ENCODE measurements around the gene ACADL. TPM values are rescaled to one million over a fixed set of nuclear protein-coding genes. Genes with fewer than 3 reads are reported as not detected.

Gene ACADL
- total RNA-seq, 1 donor from 2014 or later = not detected

DNA sequence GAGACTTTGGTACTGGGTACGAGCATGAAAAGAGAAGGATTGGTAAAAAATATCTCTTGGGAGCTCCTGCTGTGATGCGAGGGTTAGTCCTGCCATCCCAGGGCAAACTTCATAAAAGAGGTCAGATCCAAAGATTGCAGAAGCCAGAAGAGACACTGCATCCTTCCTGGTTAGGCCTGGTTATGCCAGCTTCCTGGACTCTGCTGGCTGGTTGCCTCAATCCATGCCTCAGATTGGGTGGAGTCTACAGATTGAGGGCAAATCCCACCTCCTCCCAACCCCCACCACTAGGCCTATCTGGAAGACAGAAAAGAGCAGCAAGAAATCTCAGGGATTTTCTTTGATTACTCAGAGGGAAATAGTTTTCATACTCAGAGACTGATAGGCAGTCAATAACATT is 5.3 kb upstream of the ACADL start:
- Mint-ChIP-seq H3K4me3 (no peak overlapping the region), H3K27ac (no peak overlapping the region), H3K9me3 (no peaks in the 10 kb centered on the region), H3K27me3 (ENCODE audit: insufficient read depth) (peaks cover 29% of the 10 kb centered on the region), H3K36me3 (ENCODE audit: low read depth) (no peaks in the 10 kb centered on the region), H3K4me1 (ENCODE audit: low read depth) (no peaks in the 10 kb centered on the region)
- intact Hi-C loops (cut with micrococcal nuclease) = no loop called here
- DNase-seq (ENCODE audit: low spot score) = no peak

GRCh38 chr2:210228586-210228985 is 3.3 kb upstream of the ACADL start:
- intact Hi-C loops (cut with micrococcal nuclease) = no loop called here
- Mint-ChIP-seq H3K4me3 (no peak overlapping the region), H3K36me3 (ENCODE audit: low read depth) (peaks cover 2% of the 10 kb centered on the region), H3K27me3 (ENCODE audit: insufficient read depth) (peaks cover 41% of the 10 kb centered on the region), H3K27ac (no peak overlapping the region), H3K9me3 (no peaks in the 10 kb centered on the region), H3K4me1 (ENCODE audit: low read depth) (peaks cover 6% of the 10 kb centered on the region)
- no peak for DNase-seq (ENCODE audit: low spot score)

DNA sequence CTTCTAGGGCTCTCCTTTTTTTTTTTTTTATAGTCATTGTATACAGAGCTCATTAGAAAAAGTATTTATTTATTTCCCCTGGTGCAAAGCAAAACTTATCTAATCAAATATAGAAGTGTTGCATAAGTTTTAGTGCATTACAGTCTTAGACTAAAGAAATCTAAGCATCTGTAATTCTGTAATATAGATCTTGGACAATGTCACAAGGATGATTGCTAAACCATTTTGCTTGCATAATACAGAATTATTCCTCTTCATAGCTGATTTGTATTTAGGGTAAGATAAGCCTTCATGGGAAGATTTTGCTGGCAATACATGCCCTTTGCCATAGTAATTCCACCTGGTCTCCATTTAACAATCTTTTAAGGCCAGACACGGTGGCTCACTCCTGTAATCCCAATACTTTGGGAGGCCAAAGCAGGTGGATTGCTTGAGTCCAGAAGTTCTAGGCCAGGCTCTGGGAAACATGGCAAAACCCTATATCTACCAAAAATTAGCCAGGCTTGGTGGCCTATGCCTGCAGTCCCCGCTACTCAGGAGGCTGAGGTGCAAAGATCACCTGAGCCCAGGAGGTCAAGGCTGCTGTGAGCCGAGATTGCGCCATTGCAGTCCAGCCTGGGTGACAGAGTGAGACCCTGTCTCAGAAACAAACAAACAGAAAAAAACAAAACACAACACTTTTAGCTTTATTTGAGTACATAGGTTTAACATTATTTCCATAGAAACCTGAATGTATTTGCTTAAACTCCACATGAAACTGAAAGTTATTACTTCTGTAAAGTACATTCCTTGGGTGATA is 2.2 kb upstream of the ACADL start:
- H3K4me3 Mint-ChIP-seq = no peak overlapping the region

GRCh38 chr2:210226223-210226622 is 976 bp upstream of the ACADL start:
- no peaks in the 10 kb centered on the region for H3K9me3 Mint-ChIP-seq
- H3K36me3 Mint-ChIP-seq (ENCODE audit: low read depth) = peaks cover 2% of the 10 kb centered on the region
- no peak overlapping the region for H3K27ac Mint-ChIP-seq
- DNase-seq (ENCODE audit: low spot score) = no peak
- H3K4me1 Mint-ChIP-seq (ENCODE audit: low read depth) = peaks cover 6% of the 10 kb centered on the region
- intact Hi-C loops (cut with micrococcal nuclease) = no loop called here
- no peak overlapping the region for H3K4me3 Mint-ChIP-seq
- peaks cover 52% of the 10 kb centered on the region for H3K27me3 Mint-ChIP-seq (ENCODE audit: insufficient read depth)

More for the DNA sequence above, 2.2 kb upstream of the ACADL start:
- no peak for DNase-seq (ENCODE audit: low spot score)
- peaks cover 2% of the 10 kb centered on the region for H3K36me3 Mint-ChIP-seq (ENCODE audit: low read depth)
- no peak overlapping the region for H3K27ac Mint-ChIP-seq
- H3K4me1 Mint-ChIP-seq (ENCODE audit: low read depth) = peaks cover 6% of the 10 kb centered on the region
- H3K9me3 Mint-ChIP-seq = no peaks in the 10 kb centered on the region
- peaks cover 48% of the 10 kb centered on the region for H3K27me3 Mint-ChIP-seq (ENCODE audit: insufficient read depth)
- intact Hi-C loops (cut with micrococcal nuclease) = no loop called here

DNA sequence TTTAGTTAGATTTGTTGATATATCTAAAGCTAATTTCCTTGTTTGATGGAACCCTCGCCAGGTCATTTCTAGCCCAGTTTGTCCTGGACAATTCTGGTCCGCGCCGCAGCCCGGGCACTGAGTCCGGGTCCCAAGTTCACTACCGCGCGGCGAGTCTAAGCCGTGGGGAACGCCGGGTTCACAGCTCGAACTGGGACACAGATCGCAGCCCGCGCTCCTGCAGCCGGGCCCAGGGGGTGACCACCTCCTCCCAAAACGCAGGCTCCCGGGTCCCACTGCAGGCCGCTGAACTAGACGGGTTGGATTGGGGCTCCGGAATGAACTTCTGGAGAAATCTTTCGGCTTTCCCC is 681 bp downstream of the ACADL start:
- H3K27ac Mint-ChIP-seq = no peak overlapping the region
- H3K27me3 Mint-ChIP-seq (ENCODE audit: insufficient read depth) = peaks cover 54% of the 10 kb centered on the region
- no peak for DNase-seq (ENCODE audit: low spot score)
- peaks cover 6% of the 10 kb centered on the region for H3K4me1 Mint-ChIP-seq (ENCODE audit: low read depth)
- H3K36me3 Mint-ChIP-seq (ENCODE audit: low read depth) = peaks cover 2% of the 10 kb centered on the region
- H3K9me3 Mint-ChIP-seq = no peaks in the 10 kb centered on the region
- intact Hi-C loops (cut with micrococcal nuclease) = no loop called here
- peak overlapping the region; percentile 39 for H3K4me3 Mint-ChIP-seq

DNA sequence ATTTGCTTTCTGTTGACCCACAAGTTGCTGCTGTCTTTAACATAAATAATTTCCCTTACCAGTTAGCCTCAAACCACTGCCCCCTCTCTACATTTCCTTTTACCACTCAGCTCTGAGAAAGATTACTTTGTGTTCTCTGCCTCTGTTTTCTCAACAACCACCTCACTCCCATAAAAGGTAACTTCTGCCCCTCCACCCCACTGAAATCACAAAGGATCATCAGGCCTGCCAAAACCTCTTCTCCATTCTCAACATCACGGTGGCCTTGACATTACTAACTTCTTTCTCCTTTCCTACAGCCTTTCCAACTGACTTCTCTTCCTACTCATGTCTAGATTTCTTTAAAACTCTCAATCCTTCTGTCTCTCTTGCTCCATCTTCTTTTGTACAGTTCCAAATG is 10.1 kb downstream of the ACADL start:
- H3K27ac Mint-ChIP-seq = no peak overlapping the region
- DNase-seq (ENCODE audit: low spot score) = no peak
- H3K4me3 Mint-ChIP-seq = no peak overlapping the region
- no peaks in the 10 kb centered on the region for H3K36me3 Mint-ChIP-seq (ENCODE audit: low read depth)
- H3K27me3 Mint-ChIP-seq (ENCODE audit: insufficient read depth) = peaks cover 9% of the 10 kb centered on the region
- intact Hi-C loops (cut with micrococcal nuclease) = no loop called here
- no peaks in the 10 kb centered on the region for H3K4me1 Mint-ChIP-seq (ENCODE audit: low read depth)
- no peaks in the 10 kb centered on the region for H3K9me3 Mint-ChIP-seq

GRCh38 chr2:210210185-210210584 is 15.1 kb downstream of the ACADL start:
- no peaks in the 10 kb centered on the region for H3K36me3 Mint-ChIP-seq (ENCODE audit: low read depth)
- peaks cover 13% of the 10 kb centered on the region for H3K27me3 Mint-ChIP-seq (ENCODE audit: insufficient read depth)
- H3K4me3 Mint-ChIP-seq = no peak overlapping the region
- no peak for DNase-seq (ENCODE audit: low spot score)
- no peak overlapping the region for H3K27ac Mint-ChIP-seq
- intact Hi-C loops (cut with micrococcal nuclease) = no loop called here
- no peaks in the 10 kb centered on the region for H3K4me1 Mint-ChIP-seq (ENCODE audit: low read depth)
- no peaks in the 10 kb centered on the region for H3K9me3 Mint-ChIP-seq

- H3K4me3 Mint-ChIP-seq = no peak overlapping the region
- H3K4me1 Mint-ChIP-seq (ENCODE audit: low read depth) = no peaks in the 10 kb centered on the region
- intact Hi-C loops (cut with micrococcal nuclease) = no loop called here
- H3K27ac Mint-ChIP-seq = no peak overlapping the region
- no peaks in the 10 kb centered on the region for H3K9me3 Mint-ChIP-seq
- peaks cover 16% of the 10 kb centered on the region for H3K27me3 Mint-ChIP-seq (ENCODE audit: insufficient read depth)
- no peak for DNase-seq (ENCODE audit: low spot score)
- H3K36me3 Mint-ChIP-seq (ENCODE audit: low read depth) = no peaks in the 10 kb centered on the region
Measured at GRCh38 chr2:210207929-210208328, 17.3 kb downstream of the ACADL start.

DNA sequence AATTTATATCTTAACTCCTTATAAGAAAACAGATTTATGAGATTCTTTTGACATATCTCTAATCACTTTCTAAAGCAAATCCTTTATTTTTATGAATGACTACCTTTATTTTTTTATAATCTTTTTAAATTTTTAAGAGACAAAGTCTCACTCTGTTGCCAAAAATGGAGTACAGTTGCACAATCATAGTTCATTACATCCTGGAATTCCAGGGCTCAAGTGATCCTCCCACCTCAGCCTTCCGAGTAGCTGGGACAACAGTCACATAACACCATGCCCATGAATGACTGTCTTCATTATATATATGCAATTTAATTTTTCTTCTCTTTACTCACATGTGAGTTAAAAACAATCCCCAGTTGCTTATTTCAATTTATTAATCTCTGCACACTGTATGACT is 21.7 kb downstream of the ACADL start:
- H3K36me3 Mint-ChIP-seq (ENCODE audit: low read depth) = no peaks in the 10 kb centered on the region
- no peak for DNase-seq (ENCODE audit: low spot score)
- H3K27ac Mint-ChIP-seq = no peak overlapping the region
- H3K4me1 Mint-ChIP-seq (ENCODE audit: low read depth) = no peaks in the 10 kb centered on the region
- no peak overlapping the region for H3K4me3 Mint-ChIP-seq
- peaks cover 15% of the 10 kb centered on the region for H3K27me3 Mint-ChIP-seq (ENCODE audit: insufficient read depth)
- H3K9me3 Mint-ChIP-seq = no peaks in the 10 kb centered on the region
- intact Hi-C loops (cut with micrococcal nuclease) = no loop called here

- H3K4me1 Mint-ChIP-seq (ENCODE audit: low read depth) = peaks cover 4% of the 10 kb centered on the region
- intact Hi-C loops (cut with micrococcal nuclease) = no loop called here
- H3K9me3 Mint-ChIP-seq = no peaks in the 10 kb centered on the region
- no peak overlapping the region for H3K27ac Mint-ChIP-seq
- no peaks in the 10 kb centered on the region for H3K36me3 Mint-ChIP-seq (ENCODE audit: low read depth)
- no peak overlapping the region for H3K4me3 Mint-ChIP-seq
- H3K27me3 Mint-ChIP-seq (ENCODE audit: insufficient read depth) = peaks cover 15% of the 10 kb centered on the region
- no peak for DNase-seq (ENCODE audit: low spot score)
Measured at GRCh38 chr2:210203147-210203546, 22.1 kb downstream of the ACADL start.

- no peak for DNase-seq (ENCODE audit: low spot score)
- H3K27ac Mint-ChIP-seq = no peak overlapping the region
- no peaks in the 10 kb centered on the region for H3K36me3 Mint-ChIP-seq (ENCODE audit: low read depth)
- peaks cover 15% of the 10 kb centered on the region for H3K27me3 Mint-ChIP-seq (ENCODE audit: insufficient read depth)
- no peaks in the 10 kb centered on the region for H3K9me3 Mint-ChIP-seq
- intact Hi-C loops (cut with micrococcal nuclease) = loop anchor here (1.0 to 2.0 kb wide), 5 partner anchors 223 to 1805 kb away; partner anchors contain the start of gene MAP2
- no peak overlapping the region for H3K4me3 Mint-ChIP-seq
- H3K4me1 Mint-ChIP-seq (ENCODE audit: low read depth) = peaks cover 6% of the 10 kb centered on the region
Measured at GRCh38 chr2:210199854-210200253, 25.4 kb downstream of the ACADL start.

DNA sequence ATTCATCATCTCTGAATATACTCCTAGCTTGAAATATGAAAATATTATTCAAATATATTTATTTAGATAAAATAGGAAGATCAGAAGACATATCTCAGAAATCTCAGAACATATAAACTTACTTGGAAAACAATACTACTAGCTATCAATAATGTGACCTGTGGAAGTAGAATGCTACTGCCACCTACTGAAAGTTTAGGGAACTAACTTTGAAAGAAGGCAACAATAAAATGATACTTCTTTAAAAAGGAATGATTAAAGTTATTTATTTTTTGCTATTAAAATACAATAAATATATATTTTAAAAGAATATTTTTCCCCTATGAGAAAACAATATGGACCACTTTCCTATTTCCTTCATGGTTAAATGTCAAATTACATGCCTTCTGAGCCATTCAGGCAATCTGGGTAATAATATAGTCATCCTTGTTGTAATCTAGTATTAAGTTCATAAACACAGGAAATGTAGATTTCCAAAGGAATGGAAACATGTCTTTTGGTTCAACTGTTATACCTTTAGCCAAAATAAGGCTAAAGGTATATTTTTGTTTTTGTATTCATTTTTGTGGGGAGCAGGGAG is 26.0 kb downstream of the ACADL start:
- Mint-ChIP-seq H3K27ac (no peak overlapping the region), H3K36me3 (ENCODE audit: low read depth) (no peaks in the 10 kb centered on the region), H3K9me3 (no peaks in the 10 kb centered on the region), H3K4me1 (ENCODE audit: low read depth) (peaks cover 6% of the 10 kb centered on the region), H3K4me3 (no peak overlapping the region), H3K27me3 (ENCODE audit: insufficient read depth) (peaks cover 13% of the 10 kb centered on the region)
- intact Hi-C loops (cut with micrococcal nuclease) = loop anchor here (1.0 to 2.0 kb wide), 5 partner anchors 222 to 1804 kb away; partner anchors contain the start of gene MAP2
- no peak for DNase-seq (ENCODE audit: low spot score)

- Mint-ChIP-seq H3K9me3 (no peaks in the 10 kb centered on the region), H3K4me1 (ENCODE audit: low read depth) (peaks cover 6% of the 10 kb centered on the region), H3K4me3 (no peak overlapping the region), H3K27me3 (ENCODE audit: insufficient read depth) (peaks cover 14% of the 10 kb centered on the region), H3K36me3 (ENCODE audit: low read depth) (no peaks in the 10 kb centered on the region), H3K27ac (no peak overlapping the region)
- intact Hi-C loops (cut with micrococcal nuclease) = loop anchor here (2.0 kb wide), 3 partner anchors 622 to 1804 kb away; partner anchors contain the start of gene MAP2
- DNase-seq (ENCODE audit: low spot score) = no peak
Measured at GRCh38 chr2:210198326-210198725, 26.9 kb downstream of the ACADL start.
